GM11168 (cell line): Measurements from ENCODE around the gene PPIP5K2.
"Not testable (repeated sequence)": the region's sequence is repeated elsewhere in the genome, so short reads cannot be mapped to it uniquely, and the experiment has no call there.

ENCODE experiments used
- in situ Hi-C: fragments of 300-500 bp; cut with MboI; formaldehyde crosslinking; loops from one replicate; pipeline ENCODE4 v1.12.0; 2022; ENCODE audit warnings: low sequenced_read_pairs; ENCODE audit not compliant: unreplicated experiment

PPIP5K2 gene

DNA sequence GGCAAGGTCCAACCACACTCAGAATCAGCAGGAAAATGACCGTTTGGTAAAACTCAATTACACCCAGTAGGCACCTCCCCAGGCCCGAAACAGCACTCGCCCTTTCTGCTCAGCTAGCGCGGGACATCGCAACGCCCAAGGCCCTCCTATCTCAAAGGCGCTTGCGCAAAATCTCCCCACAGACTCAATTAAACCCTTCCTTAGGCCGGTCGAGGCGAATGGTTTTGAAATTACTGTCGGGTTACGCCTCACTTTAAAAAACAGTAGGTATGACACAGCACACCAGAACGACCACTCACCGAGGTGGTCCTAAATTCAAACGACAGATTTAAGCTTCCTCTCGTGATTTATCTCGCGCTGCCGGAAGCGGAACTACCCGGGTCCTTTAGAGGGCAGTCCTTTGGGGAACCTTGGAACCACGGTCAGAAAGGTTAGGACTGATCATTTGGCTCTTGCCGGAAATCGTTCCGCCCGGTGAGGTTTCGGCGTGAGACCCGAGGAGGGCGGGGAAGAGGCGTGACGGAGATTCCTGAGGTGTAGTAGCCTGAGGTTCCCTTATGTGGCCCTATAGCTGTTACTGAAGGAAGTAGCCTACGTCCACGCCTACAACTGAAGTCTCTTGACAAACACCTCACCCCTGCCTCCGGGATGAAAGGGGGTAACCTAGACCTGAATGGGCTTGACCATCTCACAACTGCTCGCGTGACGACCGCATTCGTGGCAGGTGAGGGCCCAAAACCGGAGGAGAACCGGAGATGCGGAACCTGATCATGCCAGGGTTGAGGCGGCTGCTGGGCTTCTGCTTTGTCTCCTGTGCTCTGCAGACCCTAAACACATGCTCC is at the start of gene PPIP5K2, which contains the start of gene GIN1:
Gene PPIP5K2 (plus strand): TSS at position 537 of the 842 bp plus-strand sequence. CDS start 9,289 bp downstream, outside the sequence.
Gene GIN1 (minus strand): TSS at position 374 of the 842 bp plus-strand sequence. CDS start 11,431 bp downstream, outside the sequence.
- in situ Hi-C loops: no loop called here

DNA sequence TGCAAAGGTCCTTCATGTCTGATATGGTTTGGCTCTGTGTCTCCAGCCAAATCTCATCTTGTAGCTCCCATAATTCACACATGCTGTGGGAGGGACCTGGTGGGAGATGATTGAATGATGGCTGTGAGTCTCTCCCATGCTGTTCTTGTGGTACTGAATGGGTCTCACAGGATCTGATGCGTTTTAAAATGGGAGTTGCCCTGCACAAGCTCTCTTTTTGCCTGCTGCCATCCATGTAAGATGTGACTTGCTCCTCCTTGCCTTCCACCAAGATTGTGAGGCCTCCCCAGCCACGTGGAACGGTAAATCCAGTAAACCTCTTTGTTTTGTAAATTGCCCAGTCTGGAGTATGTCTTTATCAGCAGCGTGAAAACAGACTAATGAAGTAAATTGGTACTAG is 46.6 kb upstream of the PPIP5K2 start:
- in situ Hi-C loops: not testable (repeated sequence)

DNA sequence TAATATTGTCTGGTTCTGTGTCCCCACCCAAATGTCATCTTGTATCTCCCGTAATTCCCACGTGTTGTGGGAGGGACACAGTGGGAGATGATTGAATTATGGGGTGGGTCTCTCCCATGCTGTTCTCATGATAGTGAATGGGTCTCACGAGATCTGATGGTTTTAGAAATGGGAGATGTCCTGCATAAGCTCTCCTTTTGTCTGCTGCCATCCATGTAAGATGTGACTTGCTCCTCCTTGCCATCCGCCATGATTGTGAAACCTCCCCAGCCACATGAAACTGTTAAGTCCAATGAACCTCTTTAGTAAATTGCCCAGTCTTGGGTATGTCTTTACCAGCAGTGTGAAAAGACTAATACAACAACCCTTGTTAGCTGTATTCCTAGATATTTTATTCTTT is 44.7 kb upstream of the PPIP5K2 start:
- in situ Hi-C loops: no loop called here

DNA sequence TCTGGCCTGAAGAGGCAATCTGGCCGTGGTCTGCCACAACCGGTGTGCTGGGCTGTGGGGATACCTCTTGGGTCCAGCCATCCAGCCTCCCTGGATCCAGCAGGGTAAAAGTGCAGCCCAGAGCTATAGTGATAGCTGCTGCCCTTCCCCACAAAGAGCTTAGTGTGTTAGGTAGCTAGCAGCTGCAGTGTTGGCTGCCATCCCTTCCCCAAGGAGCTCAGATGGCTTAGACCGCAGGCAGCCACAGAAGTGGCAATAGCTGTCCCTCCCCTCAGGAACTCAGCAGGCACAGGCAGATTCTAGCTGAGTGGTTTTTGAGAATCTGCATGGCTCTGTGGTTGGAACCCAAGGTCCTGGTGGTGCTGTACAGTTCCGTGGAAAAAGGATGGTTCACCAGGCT is 40.3 kb upstream of the PPIP5K2 start:
- in situ Hi-C loops: no loop called here

DNA sequence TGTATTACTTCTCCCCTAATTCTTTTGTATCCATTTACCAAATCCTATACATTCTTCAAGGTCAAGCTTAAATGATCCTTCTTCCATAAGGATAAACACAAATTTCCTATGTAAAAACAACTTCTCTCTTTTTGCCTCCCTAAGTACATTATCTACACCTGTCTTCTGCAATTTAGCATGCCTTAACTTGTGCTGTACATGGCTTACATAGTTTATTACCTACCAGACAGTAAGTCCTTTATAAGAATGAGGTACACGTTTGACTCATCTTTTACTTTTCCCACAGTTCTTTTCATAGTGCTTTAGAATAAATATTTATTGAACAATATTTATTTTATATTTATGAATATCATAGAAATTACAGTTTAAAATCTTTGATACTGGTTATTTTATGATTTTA is 33.6 kb upstream of the PPIP5K2 start:
- in situ Hi-C loops: no loop called here

DNA sequence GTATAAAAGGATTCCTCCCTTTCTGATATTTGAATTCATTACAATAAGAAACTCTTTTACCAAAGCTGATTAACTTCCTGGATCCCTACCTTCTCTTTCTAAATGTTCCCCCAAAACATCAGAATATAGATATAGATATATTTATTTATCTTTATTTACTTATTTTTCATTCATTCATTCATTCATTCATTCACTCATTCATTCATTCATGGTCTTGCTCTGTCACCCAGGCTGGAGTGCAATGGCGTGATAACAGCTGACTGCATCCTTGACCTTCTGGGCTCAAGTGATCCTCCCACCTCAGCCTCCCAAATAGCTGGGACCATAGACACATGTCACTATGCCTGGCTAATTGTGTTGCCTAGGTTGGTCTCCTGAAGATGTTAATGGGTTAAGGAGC is 30.8 kb upstream of the PPIP5K2 start:
- in situ Hi-C loops: no loop called here

DNA sequence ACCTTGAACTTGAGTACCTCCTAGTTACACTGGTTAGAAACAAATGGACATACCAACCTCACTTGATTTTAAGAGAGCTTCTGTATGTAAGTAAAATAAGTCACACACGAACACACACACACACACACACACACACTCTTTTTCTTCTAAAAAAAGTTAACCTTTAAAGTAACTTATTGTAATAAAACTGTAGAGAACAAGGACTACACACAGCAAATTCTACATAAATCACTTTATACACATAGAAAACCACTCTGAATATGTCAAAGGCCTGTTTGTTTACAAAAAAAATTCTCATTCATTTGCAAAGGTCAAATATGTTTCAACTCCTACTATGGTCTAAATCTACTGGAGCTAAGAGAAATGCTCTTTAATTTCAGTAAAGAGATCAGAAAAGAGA is 29.3 kb upstream of the PPIP5K2 start:
- in situ Hi-C loops: no loop called here

DNA sequence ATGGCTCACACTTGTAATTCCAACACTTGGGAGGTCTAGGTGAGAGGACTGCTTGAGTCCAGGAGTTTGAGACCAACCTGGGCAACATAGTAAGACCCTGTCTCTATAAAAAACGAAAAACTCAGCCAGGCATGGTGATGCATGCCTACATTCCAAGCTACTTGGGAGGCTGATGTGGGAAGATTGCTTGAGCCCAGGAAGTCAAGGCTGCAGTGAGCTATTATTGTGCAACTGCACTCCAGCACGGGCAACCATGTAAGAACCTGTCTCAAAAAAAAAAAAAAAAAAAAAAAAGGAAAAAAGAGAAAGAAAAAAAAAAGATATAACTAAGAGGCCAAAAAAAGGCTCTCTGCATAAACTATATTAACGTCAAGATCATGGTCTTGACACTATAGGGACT is 27.4 kb upstream of the PPIP5K2 start:
- in situ Hi-C loops: no loop called here

DNA sequence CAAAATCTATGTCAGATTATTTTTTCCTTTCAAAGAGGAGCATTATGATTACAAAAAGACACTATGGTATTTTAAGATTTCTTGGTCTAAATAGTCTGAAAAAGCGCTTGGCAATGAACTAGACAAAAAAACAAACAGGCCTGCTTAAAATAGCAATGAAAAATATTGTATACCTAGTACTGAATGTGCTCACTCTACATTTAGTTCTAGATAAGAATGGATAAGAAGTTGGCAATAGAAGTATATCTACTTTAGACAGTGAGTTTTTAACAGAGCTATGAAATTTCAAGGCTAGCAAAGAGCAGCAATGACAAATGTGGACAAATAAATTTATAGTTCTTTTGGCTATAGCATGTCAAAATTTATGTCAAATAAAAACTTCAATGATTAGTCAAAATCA is 26.4 kb upstream of the PPIP5K2 start:
- in situ Hi-C loops: no loop called here

DNA sequence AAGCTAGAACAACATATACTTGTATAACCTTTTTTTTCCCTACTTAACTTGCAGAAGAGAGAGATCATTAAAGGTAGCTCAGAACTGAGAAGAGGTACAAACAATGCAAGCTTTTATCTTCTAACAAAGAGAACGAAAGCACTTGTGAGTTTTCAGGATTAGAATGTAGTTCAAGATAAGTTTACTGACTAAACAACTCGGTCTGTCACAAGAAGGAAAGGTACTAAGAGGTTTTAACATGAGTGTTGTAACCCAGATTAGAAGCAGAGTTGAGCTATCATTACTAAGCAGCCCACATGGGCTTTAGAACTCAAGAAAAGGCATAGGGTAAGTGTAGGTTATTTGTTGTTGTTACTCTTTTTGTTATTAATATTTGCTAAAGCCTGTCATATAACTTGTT is 25.4 kb upstream of the PPIP5K2 start:
- in situ Hi-C loops: no loop called here

DNA sequence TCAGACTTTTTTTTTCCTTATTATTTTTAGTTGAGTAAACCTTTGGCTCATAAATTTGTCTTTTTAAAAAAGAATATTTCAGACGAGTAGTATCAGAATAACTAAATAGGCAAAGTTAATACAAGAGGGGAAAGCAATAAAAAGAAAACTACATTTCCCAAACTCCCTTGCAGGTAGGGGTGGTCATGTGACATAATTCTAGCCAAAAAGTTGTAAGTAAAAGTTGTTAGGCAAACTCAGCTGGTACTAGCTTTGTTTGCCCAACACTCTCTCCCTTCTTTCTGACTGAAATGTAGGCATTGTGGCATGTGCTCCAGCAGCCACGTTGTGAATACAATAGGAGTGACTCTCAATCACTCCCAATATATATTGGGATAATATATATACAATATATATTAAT is 21.1 kb upstream of the PPIP5K2 start:
- in situ Hi-C loops: no loop called here

DNA sequence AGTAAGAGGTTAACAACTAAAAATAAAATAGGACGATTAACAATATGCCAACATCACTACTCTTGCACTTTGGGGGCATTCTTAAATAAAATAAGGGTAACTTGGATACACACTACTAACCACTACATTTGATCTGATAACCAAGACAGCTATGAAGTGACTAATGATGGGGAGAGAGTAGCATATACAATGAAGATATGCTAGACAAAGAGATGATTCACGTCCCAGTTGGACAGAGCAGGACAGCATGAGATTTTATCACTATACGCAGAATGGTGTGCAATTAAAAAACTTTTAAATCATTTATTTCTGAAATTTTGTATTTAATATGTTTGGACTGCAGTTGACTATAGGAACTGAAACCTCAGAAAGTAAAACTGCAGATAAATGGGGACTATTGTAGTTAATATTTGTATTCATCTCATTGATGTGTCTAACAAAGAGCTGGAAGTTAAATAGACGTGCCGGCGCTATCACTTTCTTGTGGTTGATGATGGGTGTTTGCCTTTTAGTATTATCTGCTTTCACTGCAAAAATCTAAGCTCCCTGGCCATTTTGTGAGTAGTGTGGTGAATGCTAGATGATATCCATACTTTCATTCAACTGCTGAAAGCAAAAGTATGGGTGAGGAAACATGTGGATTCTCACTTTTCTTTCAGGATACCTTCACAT is 18.9 kb upstream of the PPIP5K2 start:
- in situ Hi-C loops: no loop called here

DNA sequence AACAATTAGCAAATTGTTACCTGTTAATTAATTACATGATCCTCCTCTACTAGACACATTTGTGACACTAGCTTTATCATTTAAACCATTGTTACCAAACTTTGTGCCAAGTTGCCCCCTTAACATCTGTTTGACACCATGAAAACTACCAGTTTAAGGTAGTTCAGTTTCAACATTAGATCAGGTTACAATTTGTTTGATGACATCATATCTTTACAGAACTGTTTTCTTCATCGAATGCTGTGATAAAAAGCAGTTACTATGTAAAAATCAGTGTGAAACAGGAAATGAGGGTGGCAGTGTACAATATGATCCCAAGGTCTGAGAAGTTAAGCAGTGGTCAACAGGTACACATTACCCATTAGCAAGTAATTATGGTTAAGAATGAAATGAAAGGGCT is 17.9 kb upstream of the PPIP5K2 start:
- in situ Hi-C loops: no loop called here

DNA sequence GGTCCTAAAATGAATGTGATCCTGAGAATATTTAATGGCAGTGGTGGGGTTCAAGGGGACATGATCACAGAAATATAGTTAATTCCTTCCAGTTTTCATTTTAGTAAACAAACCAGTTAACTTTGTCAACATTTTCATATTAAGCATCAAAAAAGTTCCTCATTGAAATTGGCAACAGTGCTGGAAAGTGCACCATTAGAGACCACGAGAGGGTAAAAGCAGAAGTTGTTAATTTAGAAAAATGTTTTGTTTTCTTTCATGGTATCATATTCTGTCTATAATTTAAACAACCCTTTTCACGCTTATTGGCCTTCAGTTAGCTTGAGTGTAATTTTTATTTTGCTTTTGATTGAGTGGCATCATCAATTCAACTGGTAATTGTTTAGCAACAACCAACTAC is 12.0 kb upstream of the PPIP5K2 start:
- in situ Hi-C loops: no loop called here

DNA sequence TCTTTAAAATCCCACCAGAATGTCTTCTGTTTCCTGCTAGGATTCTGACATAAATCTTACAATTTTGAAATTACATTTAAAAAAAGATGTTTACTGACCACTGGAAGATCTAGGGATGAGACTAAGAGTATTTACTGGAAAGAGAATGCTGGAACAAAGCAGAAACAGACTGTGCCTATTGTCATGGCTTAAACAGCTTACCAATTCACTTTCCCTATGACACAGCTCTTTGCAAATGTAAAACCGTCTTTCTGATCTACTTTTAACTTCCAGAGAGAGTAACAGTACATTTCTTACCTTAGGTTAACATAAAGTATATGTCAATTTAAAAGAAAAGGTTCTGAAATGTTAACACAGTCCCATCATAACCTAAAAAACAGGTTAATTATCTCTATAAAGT is 10.8 kb upstream of the PPIP5K2 start:
- in situ Hi-C loops: no loop called here

DNA sequence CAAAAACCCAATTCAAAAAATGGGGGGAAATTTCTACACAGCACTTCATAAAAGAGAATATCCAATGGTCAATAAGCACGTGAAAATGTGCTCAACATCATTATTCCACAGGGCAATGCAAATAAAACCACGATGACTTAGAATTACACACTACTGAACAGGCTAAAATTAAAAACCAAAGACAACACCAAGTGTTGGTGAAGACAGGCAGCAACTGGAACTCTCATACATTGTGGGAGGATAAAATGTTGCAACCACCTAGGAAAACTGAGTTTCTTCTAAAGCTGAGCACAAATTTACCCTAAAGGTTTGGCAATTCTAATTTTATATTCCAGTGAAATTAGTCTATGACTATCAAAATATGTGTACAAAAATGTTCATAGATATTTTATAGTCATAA is 9.7 kb upstream of the PPIP5K2 start:
- in situ Hi-C loops: no loop called here

DNA sequence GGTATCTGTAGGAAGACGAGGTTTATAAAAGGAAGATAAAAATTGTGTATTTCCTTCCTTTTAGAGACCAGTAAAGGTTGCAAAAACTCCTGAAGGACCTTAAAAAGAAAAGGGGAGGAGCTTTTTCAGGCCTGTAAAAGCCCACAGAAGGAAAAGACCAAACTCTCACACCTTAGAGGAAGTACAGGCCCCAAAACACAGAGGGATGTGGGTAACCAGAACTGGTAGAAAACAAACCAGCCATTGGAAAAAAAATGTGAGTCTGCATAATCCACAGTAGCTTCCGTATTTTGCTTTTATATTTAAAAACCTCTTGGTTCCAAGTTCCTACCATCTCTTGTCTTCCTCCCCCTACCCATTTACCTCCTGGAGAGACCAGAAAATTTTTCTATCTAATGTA is 8.6 kb upstream of the PPIP5K2 start:
- in situ Hi-C loops: no loop called here

DNA sequence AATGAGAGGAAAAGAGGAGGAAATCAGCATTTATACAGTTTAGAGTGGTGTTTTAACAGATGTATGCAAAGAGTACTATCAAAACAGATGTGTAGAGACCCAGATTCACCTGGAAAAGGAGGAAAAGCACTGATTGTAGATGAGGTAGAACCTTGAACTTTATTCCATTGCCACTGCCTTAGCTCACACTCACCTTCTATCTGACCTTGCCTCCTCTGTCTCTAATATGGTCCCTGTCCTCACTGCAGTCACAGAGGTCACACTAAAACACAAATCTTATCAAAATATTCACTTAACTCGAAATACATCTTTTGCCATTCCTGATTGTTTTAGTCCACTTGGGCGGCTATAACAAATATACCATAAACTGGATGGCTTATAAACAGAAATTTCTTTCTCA is 7.2 kb upstream of the PPIP5K2 start:
- in situ Hi-C loops: no loop called here

DNA sequence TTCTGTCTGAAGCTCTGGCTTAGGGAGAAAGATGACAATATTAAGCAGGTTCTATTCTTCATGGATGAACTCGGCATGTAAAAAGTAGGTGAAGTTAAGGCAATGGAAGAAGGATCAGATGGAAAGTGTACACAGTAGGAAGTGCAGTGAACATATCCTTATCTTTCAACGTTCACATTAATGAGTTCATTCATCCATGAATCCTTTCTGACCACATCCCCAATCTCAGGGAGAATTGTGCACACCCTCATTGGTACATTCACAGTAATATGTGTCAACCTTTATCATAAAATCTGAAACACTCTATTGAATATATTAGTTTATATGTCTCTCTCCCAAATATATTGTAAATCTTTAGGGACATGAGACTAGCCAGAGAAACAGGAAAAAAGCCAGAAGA is 5.7 kb upstream of the PPIP5K2 start:
- in situ Hi-C loops: no loop called here

DNA sequence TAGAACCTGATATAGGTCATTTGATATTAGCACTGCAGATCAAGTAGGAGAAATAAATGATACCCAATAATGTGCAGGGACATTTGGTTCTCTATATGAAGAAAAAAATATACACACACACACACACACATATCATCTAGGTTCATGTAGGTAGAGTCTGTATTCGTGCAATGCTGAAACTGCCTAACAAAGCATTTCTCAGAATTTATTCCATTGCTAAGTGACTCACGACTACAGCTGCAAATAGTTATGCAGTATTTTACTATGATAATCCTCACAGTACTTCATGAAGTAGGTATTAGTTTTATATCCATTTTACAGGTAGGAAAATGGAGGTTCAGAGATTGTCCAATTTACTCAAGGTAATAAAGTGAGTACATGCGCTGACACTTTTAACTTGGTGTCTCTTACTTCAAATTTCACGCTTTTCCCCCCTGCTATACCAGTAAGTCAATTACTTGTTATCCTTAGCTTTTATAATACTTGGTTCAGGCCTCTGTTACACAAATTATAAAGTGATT is 2.6 kb upstream of the PPIP5K2 start:
- in situ Hi-C loops: no loop called here

DNA sequence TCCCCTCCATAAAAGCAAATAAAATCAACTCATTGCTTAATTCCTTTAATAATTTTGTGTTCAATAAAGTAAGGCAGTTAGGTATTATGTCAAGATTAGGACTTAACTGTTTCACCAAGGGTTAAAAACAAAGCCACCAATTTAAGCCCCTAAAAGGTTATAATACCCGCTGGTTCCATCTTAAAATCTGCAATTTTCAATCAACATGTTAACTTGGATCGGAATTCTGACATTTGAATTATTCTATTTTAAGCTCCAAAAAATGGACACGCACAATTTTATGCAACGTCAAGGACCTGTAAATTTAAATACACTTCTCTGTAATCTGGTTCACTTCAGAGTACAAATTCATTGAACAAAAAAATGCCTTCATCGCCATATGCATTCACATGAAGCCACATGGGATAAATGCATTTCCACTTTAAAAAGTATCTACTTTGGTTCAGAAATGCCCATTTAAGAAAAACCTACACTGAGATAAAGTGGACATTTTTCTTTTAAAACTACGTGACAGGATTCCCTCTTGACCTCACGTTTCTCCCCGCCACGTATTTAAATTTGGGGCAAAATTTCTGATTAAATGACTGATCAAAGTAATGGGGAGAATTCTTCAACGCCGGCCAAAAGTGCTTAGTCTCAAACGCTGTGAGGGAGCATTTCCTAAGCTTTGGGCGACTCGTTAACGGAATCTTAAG is 884 bp upstream of the PPIP5K2 start:
- in situ Hi-C loops: no loop called here
